K562 (cell line): ENCODE data around the gene CSKMT. TPM values are rescaled to one million over a fixed set of nuclear protein-coding genes. Genes with fewer than 3 reads are reported as not detected.

Experiments used
- HES1 ChIP-seq: fragments of 450-650 bp; IDR thresholded peaks from 2 replicates; pipeline ENCODE4 v1.6.1; 2016; ENCODE audit warnings: low read depth, mild to moderate bottlenecking, moderate library complexity
- NR1H2 ChIP-seq: sonication (generic); formaldehyde crosslinking; IDR thresholded peaks from 2 replicates; pipeline ENCODE4 v1.4.0; 2020; ENCODE audit warnings: mild to moderate bottlenecking, missing genetic modification reagents
- NRF1 ChIP-seq, 2 experiments: fragments of 450-650 bp; IDR thresholded peaks in 1 of 2; conservative IDR thresholded peaks in 1 of 2; 2 replicates each; pipeline ENCODE4 v1.6.1; 2014; ENCODE audit warnings: mild to moderate bottlenecking in 2 of 2
- POLR2A ChIP-seq: fragments of 450-650 bp; conservative IDR thresholded peaks from 2 replicates; pipeline ENCODE4 v1.6.1; 2016
- PTBP1 ChIP-seq: fragments of 200-400 bp; formaldehyde crosslinking; IDR thresholded peaks from 2 replicates; pipeline ENCODE4 v1.6.1; 2017; ENCODE audit warnings: low read depth, low read length
- RBM17 ChIP-seq: fragments of 200-400 bp; formaldehyde crosslinking; IDR thresholded peaks from 2 replicates; pipeline ENCODE4 v1.6.1; 2017; ENCODE audit warnings: low read depth, mild to moderate bottlenecking, low read length, borderline replicate concordance
- ZBTB34 ChIP-seq: fragments of 250-450 bp; sonication (Bioruptor Pico); IDR thresholded peaks from 2 replicates; pipeline ENCODE4 v1.8.0; 2021; ENCODE audit warnings: mild to moderate bottlenecking, moderate library complexity
- ZZZ3 ChIP-seq: fragments of 450-650 bp; IDR thresholded peaks from 2 replicates; pipeline ENCODE4 v1.6.1; 2016; ENCODE audit warnings: antibody characterized with exemption, mild to moderate bottlenecking, moderate library complexity
- polyA plus RNA-seq, 8 experiments: library from polyadenylated mRNA; depleted of rRNA in 4 of 8; stranded (reverse) in 5 of 8; unstranded in 3 of 8; fragments of >200 nt; fragmentation: Nextera tagmentation in 2 of 8; fragmentation: Illumina TruSeq in 1 of 8; extraction: Ambion mirVana in 2 of 8; extraction: Trizol in 1 of 8; gene quantifications; 2 replicates each; pipeline versions ENCODE4 v1.2.1 to v1.2.3, GENCODE V29; 2011 to 2014; ENCODE audit warnings: inconsistent platforms in 1 of 8, missing spikeins in 1 of 8
- total RNA-seq, 7 experiments: library from RNA; depleted of rRNA in 6 of 7; stranded (reverse); fragments of >200 nt in 6 of 7; fragmentation: Illumina TruSeq in 2 of 7; extraction: Trizol in 2 of 7; gene quantifications; 2 replicates each; pipeline versions ENCODE4 v1.2.1 to v1.2.3, GENCODE V29; 2011 to 2021; ENCODE audit warnings: low replicate concordance in 1 of 7
- TF ChIP-seq, protein P1 (sequence below), 2 experiments: fragments of 450-650 bp in 1 of 2; sonication (generic) in 1 of 2; formaldehyde crosslinking in 1 of 2; IDR thresholded peaks; 2 replicates each; pipeline versions ENCODE4 v1.7.1 to v1.9.0; 2016 to 2022; ENCODE audit warnings: inconsistent platforms in 1 of 2, mild to moderate bottlenecking in 1 of 2, missing genetic modification reagents in 1 of 2
- TF ChIP-seq, protein P2 (sequence below): sonication (generic); formaldehyde crosslinking; IDR thresholded peaks from 2 replicates; pipeline ENCODE4 v1.8.0; 2022; ENCODE audit warnings: mild to moderate bottlenecking, missing genetic modification reagents

CSKMT gene
- total and polyA plus RNA-seq, 9 of the 15 experiments (the other 6 are each of a cell fraction or from before 2014, with no cell fraction given): 10.3 to 108 (median 27.2) TPM

DNA sequence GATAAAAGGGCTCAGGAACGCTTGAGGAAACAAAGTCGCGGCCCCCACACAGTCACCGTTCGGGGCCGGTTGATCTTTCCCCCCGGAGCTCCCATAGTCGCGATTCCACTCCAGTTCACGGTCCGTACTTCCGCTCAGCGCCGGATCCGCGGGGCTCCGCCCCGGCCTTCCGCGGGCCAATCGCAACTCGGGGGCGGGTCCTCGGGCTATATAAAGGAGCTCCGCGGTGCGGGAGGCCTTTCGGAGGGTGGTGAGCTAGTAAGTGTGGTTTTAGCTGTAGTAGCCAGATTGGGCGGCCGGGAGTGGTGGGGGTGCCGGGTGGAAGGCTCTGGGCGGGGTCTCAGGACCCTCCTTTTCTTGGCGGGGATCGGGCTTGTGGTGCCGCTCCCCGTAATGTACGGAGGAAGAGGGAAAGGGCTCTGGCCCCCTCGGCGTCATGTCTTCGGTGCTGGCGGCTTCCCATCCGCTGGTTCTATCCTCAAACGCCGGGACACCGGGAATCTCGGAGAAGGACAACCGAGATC lies at the start of gene CSKMT, which contains the start of gene C11orf98 (continued):
- TF ChIP-seq RBM17 (no peak), POLR2A (peak; percentile 100), NR1H2 (CRISPR knock-in tag) (no peak; the same call in 1 of the 2 replicates), HES1 (no peak), PTBP1 (no peak; the same call in 1 of the 2 replicates), ZZZ3 (no peak), ZBTB34 (CRISPR knock-in tag) (no peak), NRF1 (conservative IDR thresholded peaks at IDR 0.05 in 1 of 2, IDR thresholded peaks at IDR 0.05 in 1 of 2) (peak in 1 of 2 experiments; percentile 47; a peak in 3 of 4 replicates)
- TF ChIP-seq, protein P1, sequence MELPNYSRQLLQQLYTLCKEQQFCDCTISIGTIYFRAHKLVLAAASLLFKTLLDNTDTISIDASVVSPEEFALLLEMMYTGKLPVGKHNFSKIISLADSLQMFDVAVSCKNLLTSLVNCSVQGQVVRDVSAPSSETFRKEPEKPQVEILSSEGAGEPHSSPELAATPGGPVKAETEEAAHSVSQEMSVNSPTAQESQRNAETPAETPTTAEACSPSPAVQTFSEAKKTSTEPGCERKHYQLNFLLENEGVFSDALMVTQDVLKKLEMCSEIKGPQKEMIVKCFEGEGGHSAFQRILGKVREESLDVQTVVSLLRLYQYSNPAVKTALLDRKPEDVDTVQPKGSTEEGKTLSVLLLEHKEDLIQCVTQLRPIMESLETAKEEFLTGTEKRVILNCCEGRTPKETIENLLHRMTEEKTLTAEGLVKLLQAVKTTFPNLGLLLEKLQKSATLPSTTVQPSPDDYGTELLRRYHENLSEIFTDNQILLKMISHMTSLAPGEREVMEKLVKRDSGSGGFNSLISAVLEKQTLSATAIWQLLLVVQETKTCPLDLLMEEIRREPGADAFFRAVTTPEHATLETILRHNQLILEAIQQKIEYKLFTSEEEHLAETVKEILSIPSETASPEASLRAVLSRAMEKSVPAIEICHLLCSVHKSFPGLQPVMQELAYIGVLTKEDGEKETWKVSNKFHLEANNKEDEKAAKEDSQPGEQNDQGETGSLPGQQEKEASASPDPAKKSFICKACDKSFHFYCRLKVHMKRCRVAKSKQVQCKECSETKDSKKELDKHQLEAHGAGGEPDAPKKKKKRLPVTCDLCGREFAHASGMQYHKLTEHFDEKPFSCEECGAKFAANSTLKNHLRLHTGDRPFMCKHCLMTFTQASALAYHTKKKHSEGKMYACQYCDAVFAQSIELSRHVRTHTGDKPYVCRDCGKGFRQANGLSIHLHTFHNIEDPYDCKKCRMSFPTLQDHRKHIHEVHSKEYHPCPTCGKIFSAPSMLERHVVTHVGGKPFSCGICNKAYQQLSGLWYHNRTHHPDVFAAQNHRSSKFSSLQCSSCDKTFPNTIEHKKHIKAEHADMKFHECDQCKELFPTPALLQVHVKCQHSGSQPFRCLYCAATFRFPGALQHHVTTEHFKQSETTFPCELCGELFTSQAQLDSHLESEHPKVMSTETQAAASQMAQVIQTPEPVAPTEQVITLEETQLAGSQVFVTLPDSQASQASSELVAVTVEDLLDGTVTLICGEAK (IDR thresholded peaks at IDR 0.05): peak; percentile 82
- TF ChIP-seq, protein P1 (CRISPR knock-in tag; IDR thresholded peaks at IDR 0.05): no peak
- TF ChIP-seq, protein P2, sequence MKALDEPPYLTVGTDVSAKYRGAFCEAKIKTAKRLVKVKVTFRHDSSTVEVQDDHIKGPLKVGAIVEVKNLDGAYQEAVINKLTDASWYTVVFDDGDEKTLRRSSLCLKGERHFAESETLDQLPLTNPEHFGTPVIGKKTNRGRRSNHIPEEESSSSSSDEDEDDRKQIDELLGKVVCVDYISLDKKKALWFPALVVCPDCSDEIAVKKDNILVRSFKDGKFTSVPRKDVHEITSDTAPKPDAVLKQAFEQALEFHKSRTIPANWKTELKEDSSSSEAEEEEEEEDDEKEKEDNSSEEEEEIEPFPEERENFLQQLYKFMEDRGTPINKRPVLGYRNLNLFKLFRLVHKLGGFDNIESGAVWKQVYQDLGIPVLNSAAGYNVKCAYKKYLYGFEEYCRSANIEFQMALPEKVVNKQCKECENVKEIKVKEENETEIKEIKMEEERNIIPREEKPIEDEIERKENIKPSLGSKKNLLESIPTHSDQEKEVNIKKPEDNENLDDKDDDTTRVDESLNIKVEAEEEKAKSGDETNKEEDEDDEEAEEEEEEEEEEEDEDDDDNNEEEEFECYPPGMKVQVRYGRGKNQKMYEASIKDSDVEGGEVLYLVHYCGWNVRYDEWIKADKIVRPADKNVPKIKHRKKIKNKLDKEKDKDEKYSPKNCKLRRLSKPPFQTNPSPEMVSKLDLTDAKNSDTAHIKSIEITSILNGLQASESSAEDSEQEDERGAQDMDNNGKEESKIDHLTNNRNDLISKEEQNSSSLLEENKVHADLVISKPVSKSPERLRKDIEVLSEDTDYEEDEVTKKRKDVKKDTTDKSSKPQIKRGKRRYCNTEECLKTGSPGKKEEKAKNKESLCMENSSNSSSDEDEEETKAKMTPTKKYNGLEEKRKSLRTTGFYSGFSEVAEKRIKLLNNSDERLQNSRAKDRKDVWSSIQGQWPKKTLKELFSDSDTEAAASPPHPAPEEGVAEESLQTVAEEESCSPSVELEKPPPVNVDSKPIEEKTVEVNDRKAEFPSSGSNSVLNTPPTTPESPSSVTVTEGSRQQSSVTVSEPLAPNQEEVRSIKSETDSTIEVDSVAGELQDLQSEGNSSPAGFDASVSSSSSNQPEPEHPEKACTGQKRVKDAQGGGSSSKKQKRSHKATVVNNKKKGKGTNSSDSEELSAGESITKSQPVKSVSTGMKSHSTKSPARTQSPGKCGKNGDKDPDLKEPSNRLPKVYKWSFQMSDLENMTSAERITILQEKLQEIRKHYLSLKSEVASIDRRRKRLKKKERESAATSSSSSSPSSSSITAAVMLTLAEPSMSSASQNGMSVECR (CRISPR knock-in tag): no peak; the same call in 1 of the 2 replicates
